ENCODE data around the gene BCLAF1. TPM values are rescaled to one million over a fixed set of nuclear protein-coding genes. Genes with fewer than 3 reads are reported as not detected.
A peak's percentile ranks its signal among the peaks of the same experiment; 100 is the strongest.
"Not testable (repeated sequence)": the region's sequence is repeated elsewhere in the genome, so short reads cannot be mapped to it uniquely, and the experiment has no call there.

The BCLAF1 gene
- total RNA-seq, 1 experiment from 2014 or later: 65.5 TPM

DNA sequence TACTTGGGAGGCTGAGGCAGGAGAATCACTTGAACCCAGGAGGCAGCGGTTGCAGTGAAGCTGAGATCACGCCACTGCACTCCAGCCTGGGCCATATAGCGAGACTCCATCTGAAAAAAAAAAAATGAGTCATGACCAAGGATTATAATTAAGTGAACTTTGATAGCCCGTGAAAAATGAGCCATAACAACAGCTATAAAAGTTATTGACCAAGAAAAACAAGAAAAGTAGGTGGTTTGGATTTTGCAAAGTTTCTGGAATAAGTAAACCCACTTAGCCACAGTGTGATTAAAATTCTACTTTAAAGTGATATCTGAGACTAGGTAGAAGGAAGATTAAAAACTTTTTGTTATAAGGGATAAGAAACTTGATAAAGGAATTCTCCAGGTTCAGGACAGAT, 25.9 kb upstream of the BCLAF1 start:
- DNase-seq (ENCODE audit: low spot score): no peak
- in situ Hi-C loops (cut with HindIII; ENCODE audit: low sequenced_read_pairs): no loop called here

DNA sequence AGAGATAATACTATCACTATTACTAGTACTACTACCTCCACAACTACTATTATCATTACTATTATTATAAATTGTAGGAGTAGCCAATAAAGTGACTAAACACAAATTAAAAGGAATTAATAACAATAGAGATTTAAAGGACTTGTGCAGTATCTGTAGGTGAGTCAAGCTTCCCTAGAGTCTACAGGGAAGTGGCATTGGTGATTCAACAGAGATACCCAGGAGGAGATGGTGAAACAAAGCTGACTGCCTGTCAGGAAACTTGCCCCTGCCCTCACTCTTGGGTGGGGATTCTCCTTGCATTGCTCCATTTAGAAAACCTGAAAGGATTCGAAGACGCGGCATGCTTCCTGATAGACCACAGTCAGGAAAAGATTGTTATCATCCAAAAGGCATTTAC, 23.3 kb upstream of the BCLAF1 start:
- DNase-seq (ENCODE audit: low spot score): no peak

DNA sequence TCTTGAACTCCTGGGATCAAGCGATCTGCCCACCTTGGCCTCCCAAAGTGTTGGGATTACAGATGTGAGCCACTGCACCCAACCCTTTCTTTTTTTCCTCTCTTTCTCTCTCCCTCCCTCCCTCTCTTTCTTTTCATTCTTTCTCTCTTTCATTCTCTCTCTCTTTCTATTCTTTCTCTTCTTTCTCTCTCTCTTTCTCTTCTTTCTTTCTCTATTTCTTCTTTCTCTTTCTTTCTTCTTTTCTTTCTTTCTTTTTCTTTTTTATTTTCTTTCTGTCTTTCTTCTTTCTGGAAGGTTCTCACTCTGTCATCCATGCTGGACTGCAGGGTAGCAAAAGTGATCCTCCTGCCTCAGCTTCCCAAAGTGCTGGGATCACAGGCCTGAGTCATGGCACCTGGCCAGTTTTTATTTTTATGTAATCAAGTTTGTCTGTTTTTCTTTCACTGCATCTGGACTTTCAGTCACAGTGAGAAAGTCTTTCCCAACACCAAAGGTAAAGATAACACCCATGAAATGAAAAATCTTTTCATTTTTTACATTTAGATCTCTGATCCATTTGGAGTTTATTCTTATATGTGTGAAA, 20.2 kb upstream of the BCLAF1 start:
- DNase-seq (ENCODE audit: low spot score): no peak
- in situ Hi-C loops (cut with HindIII; ENCODE audit: low sequenced_read_pairs): no loop called here

More for the DNA sequence above, 23.3 kb upstream of the BCLAF1 start:
- in situ Hi-C loops (cut with HindIII; ENCODE audit: low sequenced_read_pairs): no loop called here

GRCh38 chr6:136309171-136309570, 19.5 kb upstream of the BCLAF1 start:
- in situ Hi-C loops (cut with HindIII; ENCODE audit: low sequenced_read_pairs): no loop called here
- DNase-seq (ENCODE audit: low spot score): no peak

DNA sequence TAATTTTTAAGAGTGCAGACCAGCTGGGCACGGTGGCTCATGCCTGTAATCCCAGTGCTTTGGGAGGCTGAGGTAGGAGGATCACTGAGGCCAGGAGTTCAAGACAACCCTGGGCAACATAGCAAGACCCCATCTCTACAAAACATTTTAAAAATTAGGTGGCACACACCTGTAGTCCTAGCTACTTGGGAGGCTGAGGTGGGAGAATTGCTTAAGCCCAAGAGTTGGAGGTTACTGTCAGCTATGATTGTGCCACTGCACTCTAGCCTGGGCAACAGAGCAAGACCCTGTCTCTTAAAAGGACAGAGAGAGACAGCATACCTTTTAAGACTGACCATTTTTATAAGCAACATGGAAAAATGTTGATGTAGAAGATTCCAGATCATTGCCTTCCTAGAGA, 18.8 kb upstream of the BCLAF1 start:
- DNase-seq (ENCODE audit: low spot score); in situ Hi-C loops (cut with HindIII; ENCODE audit: low sequenced_read_pairs): not testable (repeated sequence)

- in situ Hi-C loops (cut with HindIII; ENCODE audit: low sequenced_read_pairs): no loop called here
- no peak for DNase-seq (ENCODE audit: low spot score)
These were observed 17.7 kb upstream of the BCLAF1 start for GRCh38 chr6:136307351-136307750.

- DNase-seq (ENCODE audit: low spot score): no peak
- in situ Hi-C loops (cut with HindIII; ENCODE audit: low sequenced_read_pairs): no loop called here
These were observed 16.8 kb upstream of the BCLAF1 start for GRCh38 chr6:136306466-136306865.

DNA sequence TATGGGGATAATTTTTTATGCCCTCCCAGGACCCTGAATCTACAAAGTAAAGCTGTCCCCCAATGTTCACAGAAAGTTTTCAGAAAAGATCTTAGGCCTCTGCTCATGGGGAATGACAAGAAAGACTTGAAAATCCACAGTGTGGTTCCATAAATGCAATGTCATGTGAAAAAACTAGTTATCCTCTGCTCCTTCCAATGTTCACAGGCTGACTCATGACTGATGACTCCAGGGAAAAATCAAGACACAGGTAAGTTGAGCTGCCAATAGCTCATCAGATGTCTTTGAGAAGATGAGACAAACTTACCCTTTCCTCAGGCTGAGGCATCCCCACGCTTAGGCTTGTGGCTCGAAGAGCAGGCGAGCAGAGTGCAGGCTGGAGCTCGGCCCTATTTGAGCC, 14.8 kb upstream of the BCLAF1 start:
- in situ Hi-C loops (cut with HindIII; ENCODE audit: low sequenced_read_pairs): no loop called here
- no peak for DNase-seq (ENCODE audit: low spot score)

GRCh38 chr6:136303516-136303915, 13.9 kb upstream of the BCLAF1 start:
- DNase-seq (ENCODE audit: low spot score): no peak
- in situ Hi-C loops (cut with HindIII; ENCODE audit: low sequenced_read_pairs): no loop called here

- DNase-seq (ENCODE audit: low spot score): no peak
- in situ Hi-C loops (cut with HindIII; ENCODE audit: low sequenced_read_pairs): no loop called here
These were observed 5.0 kb upstream of the BCLAF1 start for GRCh38 chr6:136294621-136295020.

- DNase-seq (ENCODE audit: low spot score): peak; percentile 88
- in situ Hi-C loops (cut with HindIII; ENCODE audit: low sequenced_read_pairs): no loop called here
These were observed 864 bp upstream of the BCLAF1 start for GRCh38 chr6:136290410-136291010.

DNA sequence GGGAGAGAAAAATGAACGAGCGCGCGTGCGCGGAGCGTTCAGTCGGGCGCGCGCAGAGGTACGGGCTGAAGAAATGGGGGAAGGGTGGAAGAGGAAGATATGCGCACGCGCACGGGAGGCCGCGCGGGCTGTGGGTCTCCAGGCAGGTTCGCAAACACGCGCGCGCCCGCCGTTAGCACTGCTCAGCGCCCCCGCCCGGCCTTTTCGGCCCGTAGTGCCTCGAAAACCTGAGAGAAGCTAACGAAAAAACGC, 393 bp downstream of the BCLAF1 start:
- peak; percentile 87 for DNase-seq (ENCODE audit: low spot score)
- in situ Hi-C loops (cut with HindIII; ENCODE audit: low sequenced_read_pairs): no loop called here

DNA sequence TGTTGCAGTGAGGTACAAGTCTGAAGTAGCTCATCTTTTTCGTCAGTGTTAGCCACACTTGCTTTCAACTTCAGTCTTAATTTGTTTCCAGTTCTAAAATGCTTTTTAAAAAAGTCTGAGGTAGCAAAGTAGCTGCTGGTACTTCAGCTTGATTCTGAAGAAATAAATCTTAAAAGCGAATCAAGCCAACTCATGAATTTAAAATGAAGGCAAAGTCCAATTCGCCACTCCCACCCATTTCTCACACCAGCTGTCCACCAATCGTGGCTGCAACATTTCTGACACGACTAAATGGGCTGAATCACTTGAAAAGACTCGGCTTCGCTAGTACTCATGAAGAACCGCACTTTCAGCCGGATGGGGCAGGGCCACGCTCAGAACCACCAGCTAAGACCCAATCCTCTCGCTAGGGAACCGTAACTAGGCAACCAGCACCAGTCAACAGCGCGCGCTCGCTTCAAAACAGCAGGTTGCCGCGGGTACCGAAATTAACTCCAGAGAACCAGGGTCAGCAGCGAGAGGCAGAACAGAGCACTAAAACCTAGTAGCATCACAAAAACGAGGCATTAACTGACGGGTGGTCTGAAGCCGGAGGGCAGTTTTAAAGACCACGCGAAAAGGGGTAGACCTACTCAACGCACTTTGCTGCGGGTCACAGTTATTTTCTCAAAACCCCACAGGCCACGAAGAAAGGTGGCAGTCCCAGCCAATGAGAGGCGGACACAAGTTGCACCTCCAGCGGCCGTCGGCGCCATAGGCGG, 900 bp downstream of the BCLAF1 start:
- peak; percentile 71 for DNase-seq (ENCODE audit: low spot score)
- in situ Hi-C loops (cut with HindIII; ENCODE audit: low sequenced_read_pairs): no loop called here

DNA sequence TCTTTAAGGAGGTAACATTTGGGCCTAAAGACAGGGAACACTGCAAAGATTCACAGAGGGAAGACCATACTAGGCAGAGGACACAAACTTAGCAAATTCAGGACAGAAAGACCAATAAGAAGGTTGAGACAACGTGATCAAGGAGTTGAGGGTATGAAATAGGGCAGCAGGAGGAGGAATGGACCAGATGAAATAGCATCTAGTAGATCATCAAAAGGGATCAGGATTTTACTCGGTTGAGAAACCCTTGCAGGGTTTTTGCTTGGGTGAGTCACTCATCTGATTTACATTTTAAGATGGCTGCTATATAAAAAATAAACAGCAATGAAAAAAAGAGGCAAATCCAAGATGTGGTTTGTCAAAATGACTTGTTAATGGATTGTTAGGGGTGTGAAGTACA, 4.7 kb downstream of the BCLAF1 start:
- in situ Hi-C loops (cut with HindIII; ENCODE audit: low sequenced_read_pairs): no loop called here
- DNase-seq (ENCODE audit: low spot score): no peak

GRCh38 chr6:136282906-136283305, 6.7 kb downstream of the BCLAF1 start:
- in situ Hi-C loops (cut with HindIII; ENCODE audit: low sequenced_read_pairs): no loop called here
- DNase-seq (ENCODE audit: low spot score): no peak

DNA sequence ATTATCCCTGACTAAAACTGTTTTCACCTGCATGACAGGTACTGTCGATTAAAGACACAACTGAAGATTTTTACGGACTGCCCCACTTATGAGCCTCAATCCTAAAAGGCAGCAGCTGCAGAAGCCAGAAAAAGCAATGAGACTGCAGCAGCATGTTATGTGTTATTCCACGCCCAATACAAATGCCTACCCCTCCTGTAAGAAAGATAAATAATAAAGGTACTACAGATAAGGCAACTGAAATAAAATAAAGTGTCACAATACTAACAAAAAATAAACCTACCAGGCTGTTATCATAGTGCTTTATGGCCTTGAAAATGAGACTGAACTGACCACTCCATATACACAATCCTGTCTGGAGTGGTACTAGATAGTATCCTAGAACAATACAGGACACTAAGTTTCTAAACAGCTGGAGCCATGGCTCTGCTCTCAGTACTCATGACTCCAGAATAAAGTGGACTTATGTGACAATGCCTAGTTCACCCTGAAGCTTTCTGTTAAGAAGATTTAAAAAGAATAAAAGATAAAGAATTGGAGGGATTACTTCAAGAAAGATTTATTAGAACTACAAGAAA, 9.5 kb downstream of the BCLAF1 start:
- no peak for DNase-seq (ENCODE audit: low spot score)
- in situ Hi-C loops (cut with HindIII; ENCODE audit: low sequenced_read_pairs): no loop called here

DNA sequence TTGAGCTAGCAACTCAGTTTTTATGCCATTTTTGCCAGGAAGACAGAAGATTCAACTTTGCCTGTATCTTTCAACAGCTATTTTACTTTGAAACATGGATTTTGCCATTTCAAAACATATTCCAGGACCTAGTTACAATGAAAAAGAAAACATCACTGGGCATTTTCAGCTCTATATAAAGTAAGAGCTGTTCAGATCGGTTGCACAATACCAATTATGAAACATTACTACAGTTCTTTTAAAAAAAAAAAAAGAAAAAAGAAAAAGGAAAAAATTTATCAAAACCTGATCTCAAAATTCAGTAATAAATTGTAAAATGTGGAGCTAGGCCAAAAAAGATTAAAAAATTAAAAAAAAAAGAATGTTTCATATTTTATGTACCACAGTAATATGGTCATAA, 15.6 kb downstream of the BCLAF1 start:
- in situ Hi-C loops (cut with HindIII; ENCODE audit: low sequenced_read_pairs): no loop called here
- no peak for DNase-seq (ENCODE audit: low spot score)

GRCh38 chr6:136265101-136265500, 24.5 kb downstream of the BCLAF1 start:
- in situ Hi-C loops (cut with HindIII; ENCODE audit: low sequenced_read_pairs): no loop called here
- DNase-seq (ENCODE audit: low spot score): no peak

DNA sequence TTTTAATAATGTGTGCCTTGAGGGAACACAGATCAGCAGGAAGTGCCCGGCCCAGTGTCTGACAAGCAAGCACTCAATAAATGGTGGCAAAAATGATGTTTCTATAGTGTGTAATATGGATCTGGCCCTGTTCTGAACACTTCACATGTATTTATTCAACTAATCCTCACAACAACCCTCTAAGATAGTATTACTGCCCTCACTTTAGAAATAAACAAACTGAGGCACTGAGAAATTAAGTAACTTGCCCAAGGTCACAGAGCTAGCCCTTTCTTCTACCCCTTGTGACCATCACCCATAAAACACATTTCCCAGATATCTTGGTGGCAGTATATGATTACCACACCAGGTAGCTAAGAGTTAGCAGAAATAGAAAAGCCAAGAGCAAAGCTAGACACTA, 26.7 kb downstream of the BCLAF1 start:
- no peak for DNase-seq (ENCODE audit: low spot score)
- in situ Hi-C loops (cut with HindIII; ENCODE audit: low sequenced_read_pairs): no loop called here

- DNase-seq (ENCODE audit: low spot score): no peak
- in situ Hi-C loops (cut with HindIII; ENCODE audit: low sequenced_read_pairs): no loop called here
These were observed 34.7 kb downstream of the BCLAF1 start for GRCh38 chr6:136254851-136255466.

Data from G401 (cell line).